GM23248 (cell line): Measurements from ENCODE around the gene CBX1. TPM values are rescaled to one million over a fixed set of nuclear protein-coding genes. Genes with fewer than 3 reads are reported as not detected.

ENCODE experiments used
- DNase-seq: peaks from one replicate; pipeline ENCODE4 v3.0.0-alpha.2; 2015
- H2AFZ ChIP-seq: fragments of 200-600 bp; sonication (generic); 2 replicates; pipeline ENCODE4 v1.6.1; 2016; ENCODE audit warnings: antibody characterized with exemption
- H3F3A ChIP-seq: fragments of 200-600 bp; sonication (generic); 2 replicates; pipeline ENCODE4 v1.6.1; 2016; ENCODE audit warnings: mild to moderate bottlenecking, antibody characterized with exemption, mixed run types; ENCODE audit not compliant: insufficient read depth
- H3K27ac ChIP-seq: fragments of 200-600 bp; sonication (generic); 2 replicates; pipeline ENCODE4 v1.5.1; 2016; ENCODE audit warnings: mild to moderate bottlenecking
- H3K27me3 ChIP-seq: fragments of 200-600 bp; sonication (generic); replicated peaks from 2 replicates; pipeline ENCODE4 v1.6.1; 2016; ENCODE audit warnings: mild to moderate bottlenecking; ENCODE audit not compliant: insufficient read depth
- H3K36me3 ChIP-seq: fragments of 200-600 bp; sonication (generic); 2 replicates; pipeline ENCODE4 v1.6.1; 2016; ENCODE audit warnings: low read depth, mild to moderate bottlenecking
- H3K4me1 ChIP-seq: fragments of 200-600 bp; sonication (generic); 2 replicates; pipeline ENCODE4 v1.6.1; 2016; ENCODE audit warnings: mild to moderate bottlenecking; ENCODE audit not compliant: insufficient read depth
- H3K4me2 ChIP-seq: fragments of 200-600 bp; sonication (generic); one replicate; pipeline ENCODE4 v1.6.1; 2016; ENCODE audit warnings: mild to moderate bottlenecking; ENCODE audit not compliant: unreplicated experiment
- H3K4me3 ChIP-seq: fragments of 200-600 bp; sonication (generic); 2 replicates; pipeline ENCODE4 v1.5.1; 2016; ENCODE audit warnings: mild to moderate bottlenecking
- H3K79me2 ChIP-seq: fragments of 200-600 bp; sonication (generic); 2 replicates; pipeline ENCODE4 v1.6.1; 2016; ENCODE audit warnings: mild to moderate bottlenecking; ENCODE audit not compliant: insufficient read depth
- H3K9ac ChIP-seq: fragments of 200-600 bp; sonication (generic); 2 replicates; pipeline ENCODE4 v1.6.1; 2016; ENCODE audit warnings: mild to moderate bottlenecking
- H3K9me2 ChIP-seq: fragments of 200-600 bp; sonication (generic); 2 replicates; pipeline ENCODE4 v1.6.1; 2016; ENCODE audit warnings: mixed run types, mild to moderate bottlenecking, moderate library complexity; ENCODE audit not compliant: insufficient read depth
- H3K9me3 ChIP-seq: fragments of 200-600 bp; sonication (generic); one replicate; pipeline ENCODE4 v1.6.1; 2017; ENCODE audit warnings: low read depth
- H4K20me1 ChIP-seq: fragments of 200-600 bp; sonication (generic); 2 replicates; pipeline ENCODE4 v1.6.0; 2016; ENCODE audit not compliant: insufficient read depth
- EZH2 ChIP-seq: fragments of 200-600 bp; sonication (generic); IDR thresholded peaks from 2 replicates; pipeline ENCODE4 v1.6.1; 2018; ENCODE audit warnings: antibody characterized with exemption, mild to moderate bottlenecking; ENCODE audit not compliant: insufficient read depth, poor library complexity, severe bottlenecking
- EZH2phosphoT487 ChIP-seq: fragments of 200-600 bp; sonication (generic); IDR thresholded peaks from 2 replicates; pipeline ENCODE4 v1.6.1; 2018; ENCODE audit warnings: antibody characterized with exemption, moderate library complexity, mild to moderate bottlenecking, low read depth; ENCODE audit not compliant: insufficient read depth
- WGBS, 2 experiments: methylation state at CpG; one replicate each; pipeline ENCODE4 v1.1.6; 2015 to 2017; ENCODE audit warnings: low lambda C conversion rate in 2 of 2, low coverage in 1 of 2; ENCODE audit errors: missing lambda C conversion rate in 2 of 2; 5-methylcytosine and 5-hydroxymethylcytosine counted together
- in situ Hi-C: fragments of 300-500 bp; cut with MboI; formaldehyde crosslinking; loops from 2 replicates; pipeline ENCODE4 v1.15.0; 2020
- microRNA counts: library from miRNA; unstranded; fragments of <30 nt; microRNA quantifications from one replicate; lab custom pipeline; 2016
- microRNA-seq: library from miRNA; unstranded; fragments of <30 nt; microRNA quantifications from one replicate; pipeline ENCODE4, GENCODE V29; 2016; ENCODE audit warnings: borderline number of aligned reads
- polyA plus RNA-seq: library from polyadenylated mRNA; unstranded; fragments of >200 nt; fragmentation: Nextera tagmentation; extraction: Ambion mirVana; gene quantifications from 2 replicates; pipeline ENCODE4 v1.2.1, GENCODE V29; 2016
- small RNA-seq: library from RNA; depleted of rRNA; stranded (forward); fragments of <200 nt; gene quantifications from one replicate; pipeline ENCODE3, GENCODE V24; 2014; ENCODE audit warnings: low read depth, low replicate concordance
- total RNA-seq: library from RNA; depleted of rRNA; stranded (reverse); fragments of >200 nt; shearing (Covaris generic); gene quantifications from 2 replicates; pipeline ENCODE4 v1.2.3, GENCODE V29; 2014; rRNA removed

Gene CBX1
- total and polyA plus RNA-seq, 2 experiments from 2014 or later = 40.0 to 53.6 TPM

DNA sequence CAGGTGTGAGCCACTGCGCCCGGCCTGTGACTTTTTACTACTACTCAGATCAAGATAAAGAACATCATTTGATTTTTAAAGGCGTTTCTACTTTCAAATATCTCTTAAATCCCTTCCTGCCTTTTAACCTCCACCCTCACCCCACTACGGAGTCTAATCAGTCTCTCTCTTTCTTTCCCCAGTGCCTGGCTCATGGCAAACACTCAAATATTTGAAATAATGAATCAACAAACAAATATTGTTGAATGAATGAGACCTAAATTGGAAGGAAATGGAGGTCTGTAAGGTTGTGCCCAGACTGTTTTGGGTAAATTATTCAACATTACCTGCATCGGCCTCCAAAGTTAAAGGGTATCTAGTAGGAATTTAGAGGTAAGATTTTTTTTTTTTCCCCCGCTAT is 78.4 kb downstream of the CBX1 start:
- peaks cover 29% of the 10 kb centered on the region for H3F3A ChIP-seq
- in situ Hi-C loops = no loop called here
- peak overlapping the region; percentile 98 for H3K4me2 ChIP-seq
- no peaks in the 10 kb centered on the region for H4K20me1 ChIP-seq
- no peaks in the 10 kb centered on the region for H3K36me3 ChIP-seq
- H3K9me3 ChIP-seq = no peaks in the 10 kb centered on the region
- H3K27me3 ChIP-seq = no peaks in the 10 kb centered on the region
- TF ChIP-seq EZH2 (no peak), EZH2phosphoT487 (no peak)
- DNase-seq = peak; percentile 44
- H3K79me2 ChIP-seq = no peaks in the 10 kb centered on the region
- 40 to 52% methylated on average over 6 of the region's 6 CpGs for WGBS, 2 experiments
- H3K9ac ChIP-seq = 0 out of 2 replicates have a peak overlapping the region, but pooled peaks have one; percentile 85
- peaks cover 26% of the 10 kb centered on the region for H3K4me1 ChIP-seq
- H3K27ac ChIP-seq = peak overlapping the region; percentile 88
- peak overlapping the region; percentile 78; the same call in 1 of the 2 replicates for H3K4me3 ChIP-seq
- no peaks in the 10 kb centered on the region for H3K9me2 ChIP-seq
- peak overlapping the region; percentile 77; the same call in 1 of the 2 replicates for H2AFZ ChIP-seq

DNA sequence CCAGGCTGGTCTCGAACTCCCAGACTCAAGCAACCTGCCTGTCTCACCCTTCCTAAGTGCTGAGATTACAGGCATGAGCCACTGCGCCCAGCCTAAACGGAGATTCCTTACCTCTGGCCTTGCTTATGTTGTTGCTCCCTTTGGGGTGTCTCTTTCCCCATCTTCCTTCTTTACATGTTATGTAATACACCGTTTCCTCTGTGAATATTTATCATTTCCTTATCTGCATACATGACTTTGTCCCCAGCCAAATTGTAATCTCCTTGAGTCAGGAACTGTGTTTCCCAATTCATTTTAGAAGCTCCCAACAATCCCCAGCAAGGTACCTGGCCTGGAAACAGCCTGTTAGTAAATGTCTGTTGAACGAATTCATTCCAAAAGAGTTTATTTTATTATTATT is 79.3 kb downstream of the CBX1 start:
- WGBS, 2 experiments = 70 to 73% methylated on average over 4 to 5 of the region's 5 CpGs
- no peak overlapping the region for H3K4me3 ChIP-seq
- no peaks in the 10 kb centered on the region for H3K9me3 ChIP-seq
- no peaks in the 10 kb centered on the region for H3K27me3 ChIP-seq
- H3K36me3 ChIP-seq = no peaks in the 10 kb centered on the region
- peaks cover 21% of the 10 kb centered on the region for H3F3A ChIP-seq
- DNase-seq = no peak
- peaks cover 22% of the 10 kb centered on the region for H3K4me1 ChIP-seq
- no peak overlapping the region for H3K9ac ChIP-seq
- H4K20me1 ChIP-seq = no peaks in the 10 kb centered on the region
- H3K4me2 ChIP-seq = no peak overlapping the region
- in situ Hi-C loops = no loop called here
- H2AFZ ChIP-seq = no peak overlapping the region
- no peaks in the 10 kb centered on the region for H3K9me2 ChIP-seq
- H3K27ac ChIP-seq = no peak overlapping the region
- no peaks in the 10 kb centered on the region for H3K79me2 ChIP-seq
- no peak for TF ChIP-seq EZH2
- TF ChIP-seq EZH2phosphoT487 = no peak

MicroRNAs within 50 kb of the gene (microRNA counts, 767-probe panel; counts per million panel counts)
- 4,155 counts per million, percentile 88 among the panel's probes with 10 or more counts for microRNA hsa-miR-152 (lab: Ali Mortazavi, UCI)

Small RNAs within 50 kb of the gene (microRNA-seq; reads per million reads assigned to microRNA genes)
- 1,087 reads per million, percentile 78 among the genes with 10 or more reads in this experiment for gene MIR152

Small RNAs within 50 kb of the gene (small RNA-seq; reads per million reads assigned to genes)
- not detected for gene AC004477.2
- 18.3 reads per million, percentile 88 among the genes with 10 or more reads in this experiment for gene MIR152
- gene RNU6-1201P = not detected

Other genes starting within 250 kb of the CBX1 start
- gene SP2, start 205.2 kb downstream of the CBX1 start, total RNA-seq = 2.5 and 3.2 TPM in 2 replicates
- gene SP2, start 205.2 kb downstream of the CBX1 start, polyA plus RNA-seq = 13.6 and 14.2 TPM in 2 replicates
- 44.7 and 53.7 TPM in 2 replicates for gene PNPO, start 159.9 kb downstream of the CBX1 start, total RNA-seq
- gene PNPO, start 159.9 kb downstream of the CBX1 start, polyA plus RNA-seq = 20.0 and 22.7 TPM in 2 replicates
- not detected in 2 replicates for gene PRR15L, start 143.6 kb downstream of the CBX1 start, total RNA-seq
- 0.16 TPM in 1 of 2 replicates, not detected in the other for gene PRR15L, start 143.6 kb downstream of the CBX1 start, polyA plus RNA-seq
- gene CDK5RAP3, start 130.4 kb downstream of the CBX1 start, total RNA-seq = 61.7 and 80.8 TPM in 2 replicates
- gene CDK5RAP3, start 130.4 kb downstream of the CBX1 start, polyA plus RNA-seq = 81.6 and 92.2 TPM in 2 replicates
- 148 and 179 TPM in 2 replicates for gene COPZ2, start 63.7 kb downstream of the CBX1 start, total RNA-seq
- gene COPZ2, start 63.7 kb downstream of the CBX1 start, polyA plus RNA-seq = 399 and 401 TPM in 2 replicates
- 65.6 and 66.4 TPM in 2 replicates for gene NFE2L1, start 53.1 kb downstream of the CBX1 start, total RNA-seq
- 28.0 and 31.4 TPM in 2 replicates for gene NFE2L1, start 53.1 kb downstream of the CBX1 start, polyA plus RNA-seq
- 10.5 and 14.7 TPM in 2 replicates for gene SNX11, start 6.3 kb upstream of the CBX1 start, total RNA-seq
- 17.5 and 18.0 TPM in 2 replicates for gene SNX11, start 6.3 kb upstream of the CBX1 start, polyA plus RNA-seq